ENCODE data around the gene NRDE2. TPM values are rescaled to one million over a fixed set of nuclear protein-coding genes. Genes with fewer than 3 reads are reported as not detected.

Gene NRDE2
- polyA plus RNA-seq, 4 donors: 11.2 to 20.0 (median 16.3) TPM

DNA sequence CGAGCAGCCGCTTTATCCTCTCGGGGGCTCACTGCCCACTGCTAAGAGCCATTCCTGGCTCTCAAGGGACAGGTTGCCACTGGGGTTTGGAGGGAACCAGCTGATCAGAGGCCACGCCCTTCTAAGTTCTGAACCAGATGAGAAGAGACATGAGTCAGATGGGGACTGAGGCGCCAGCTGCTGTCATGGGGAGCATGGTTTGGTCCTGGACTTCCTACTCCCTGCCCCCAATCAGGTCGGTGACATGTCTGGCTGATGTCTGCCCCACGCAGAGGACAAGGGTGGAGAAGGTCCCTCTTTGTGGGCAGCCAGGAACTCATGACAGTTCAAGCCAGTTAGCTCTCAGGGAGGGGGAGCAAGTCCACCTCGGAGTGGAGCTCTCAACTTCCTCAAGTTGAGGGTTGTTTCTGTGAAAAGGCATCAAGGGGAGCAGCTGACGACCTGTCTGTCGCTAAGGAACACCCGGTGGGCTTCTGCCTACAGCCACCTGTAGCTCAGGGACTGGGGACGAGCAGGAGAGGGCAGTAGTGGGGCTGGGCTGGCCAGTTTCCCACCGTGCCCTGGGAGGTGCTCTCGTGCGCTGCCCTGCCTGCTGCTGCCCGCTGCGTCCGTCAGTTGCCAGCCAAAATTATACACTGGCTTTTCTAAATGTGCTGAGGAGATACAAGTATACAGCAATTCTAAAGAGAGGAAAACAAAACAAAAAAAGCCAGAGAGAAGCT lies 54.9 kb downstream of the NRDE2 start:
- Histone ChIP-seq H3K27me3 (ENCODE audit: control insufficient read depth in 3 of 3, insufficient read depth in 3 of 3, low read length in 3 of 3) (no peaks in the 10 kb centered on the region), H3K27ac (ENCODE audit: low read depth in 1 of 3, low read length in 2 of 3) (no peak overlapping the region), H3K36me3 (ENCODE audit: control insufficient read depth in 3 of 3, insufficient read depth in 2 of 3, low read depth in 1 of 3, low read length in 3 of 3) (peaks cover 2 to 77% (median 24%) of the 10 kb centered on the region in 3 donors), H3K4me3 (ENCODE audit: low read depth in 1 of 3, low read length in 3 of 3) (no peak overlapping the region), H3K9me3 (ENCODE audit: control insufficient read depth in 2 of 2, insufficient read depth in 1 of 2, low read depth in 1 of 2, low read length in 1 of 2) (no peaks in the 10 kb centered on the region), H3K4me1 (ENCODE audit: control insufficient read depth in 3 of 3, insufficient read depth in 2 of 3, low read depth in 1 of 3, low read length in 2 of 3) (no peaks in the 10 kb centered on the region)
- 80 to 91% (median 89%) methylated on average over 17 to 18 of the region's 18 CpGs for WGBS, 3 donors
- DNase-seq (no peak), FAIRE-seq (no peak)

DNA sequence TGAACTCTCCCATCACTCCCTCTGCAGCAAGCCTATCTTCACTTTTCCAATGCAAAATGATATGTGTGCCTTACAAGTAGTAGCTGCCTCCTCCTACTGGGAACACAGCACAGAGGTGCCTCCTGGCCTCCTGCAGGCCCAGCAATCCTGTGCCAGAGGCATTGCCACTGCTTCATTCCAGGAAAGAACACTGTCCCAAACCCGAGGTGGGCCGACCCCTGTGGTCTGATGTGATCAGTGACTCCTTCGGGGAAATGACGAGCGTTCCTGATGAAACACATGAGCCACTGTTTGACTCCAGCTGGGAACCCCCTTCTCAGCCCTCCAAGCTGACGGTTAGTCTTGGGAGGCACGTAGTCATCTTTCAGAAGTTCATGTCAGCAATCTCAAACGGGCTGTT lies 55.9 kb downstream of the NRDE2 start:
- 83 to 91% (median 86%) methylated on average over 8 of the region's 8 CpGs for WGBS, 3 donors
- H3K4me3 ChIP-seq (ENCODE audit: low read depth in 1 of 3, low read length in 3 of 3): no peak overlapping the region
- DNase-seq (no peak), FAIRE-seq (no peak)
- no peak overlapping the region for H3K27ac ChIP-seq (ENCODE audit: low read depth in 1 of 3, low read length in 2 of 3)
- peaks cover 2 to 73% (median 25%) of the 10 kb centered on the region in 3 donors for H3K36me3 ChIP-seq (ENCODE audit: control insufficient read depth in 3 of 3, insufficient read depth in 2 of 3, low read depth in 1 of 3, low read length in 3 of 3)
- H3K4me1 ChIP-seq (ENCODE audit: control insufficient read depth in 3 of 3, insufficient read depth in 2 of 3, low read depth in 1 of 3, low read length in 2 of 3): no peaks in the 10 kb centered on the region
- H3K27me3 ChIP-seq (ENCODE audit: control insufficient read depth in 3 of 3, insufficient read depth in 3 of 3, low read length in 3 of 3): no peaks in the 10 kb centered on the region
- H3K9me3 ChIP-seq (ENCODE audit: control insufficient read depth in 2 of 2, insufficient read depth in 1 of 2, low read depth in 1 of 2, low read length in 1 of 2): no peaks in the 10 kb centered on the region

DNA sequence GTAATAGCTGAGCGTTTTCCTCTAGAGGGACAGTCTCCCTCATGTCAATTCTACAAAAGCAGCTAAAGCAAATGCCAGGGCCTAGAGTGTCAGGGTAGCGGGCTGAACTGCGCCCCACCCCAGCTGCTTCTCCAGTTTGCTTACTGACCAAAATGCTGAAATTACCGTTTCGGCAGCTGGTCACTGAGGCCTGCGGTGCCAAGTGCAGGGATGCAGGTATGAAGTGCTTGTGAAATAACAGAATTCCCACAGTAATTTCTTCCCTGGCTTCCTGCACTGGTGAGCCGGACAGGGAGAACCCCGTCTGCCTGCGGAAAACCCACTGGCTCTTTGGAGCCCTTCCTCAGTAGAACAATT lies 56.3 kb downstream of the NRDE2 start:
- H3K27me3 ChIP-seq (ENCODE audit: control insufficient read depth in 3 of 3, insufficient read depth in 3 of 3, low read length in 3 of 3): no peaks in the 10 kb centered on the region
- peaks cover 4 to 73% (median 28%) of the 10 kb centered on the region in 3 donors for H3K36me3 ChIP-seq (ENCODE audit: control insufficient read depth in 3 of 3, insufficient read depth in 2 of 3, low read depth in 1 of 3, low read length in 3 of 3)
- DNase-seq (no peak), FAIRE-seq (no peak)
- no peak overlapping the region for H3K4me3 ChIP-seq (ENCODE audit: low read depth in 1 of 3, low read length in 3 of 3)
- WGBS, 3 donors: 80 to 90% (median 89%) methylated on average over 9 of the region's 9 CpGs
- no peaks in the 10 kb centered on the region for H3K9me3 ChIP-seq (ENCODE audit: control insufficient read depth in 2 of 2, insufficient read depth in 1 of 2, low read depth in 1 of 2, low read length in 1 of 2)
- H3K4me1 ChIP-seq (ENCODE audit: control insufficient read depth in 3 of 3, insufficient read depth in 2 of 3, low read depth in 1 of 3, low read length in 2 of 3): no peaks in the 10 kb centered on the region
- peak overlapping the region in 1 of 3 donors; percentile 27 for H3K27ac ChIP-seq (ENCODE audit: low read depth in 1 of 3, low read length in 2 of 3)

DNA sequence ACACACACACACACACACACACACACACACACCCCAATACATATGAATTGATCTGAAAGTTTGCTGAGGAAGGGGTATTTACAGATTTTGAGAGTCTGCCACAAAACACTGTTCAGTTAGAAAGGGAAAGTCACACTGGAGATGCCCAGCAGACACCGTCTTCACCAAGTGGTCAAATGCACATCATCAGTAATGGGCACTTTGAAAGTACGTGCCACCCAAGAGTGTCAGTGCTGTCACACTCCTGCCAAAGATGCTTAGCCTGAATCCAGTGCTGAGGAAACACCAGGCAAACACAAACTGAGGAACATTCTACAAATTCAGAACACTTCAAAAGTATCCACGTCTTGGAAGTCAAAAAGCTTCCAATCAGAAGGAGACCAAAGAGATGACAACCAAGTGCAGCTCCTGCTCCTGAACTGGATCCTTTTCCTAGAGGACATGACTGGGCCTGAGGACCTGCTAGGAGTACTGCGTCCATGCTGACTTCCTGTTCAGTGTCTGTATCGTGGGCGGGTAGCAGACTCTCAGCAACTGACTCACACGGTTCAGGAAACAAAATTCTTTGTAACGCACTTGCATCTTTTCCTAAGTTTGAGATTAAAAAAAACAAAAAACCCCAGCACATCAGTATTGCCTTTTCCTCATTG lies 56.8 kb downstream of the NRDE2 start:
- peak overlapping the region in 1 of 3 donors; percentile 50 for H3K27ac ChIP-seq (ENCODE audit: low read depth in 1 of 3, low read length in 2 of 3)
- FAIRE-seq: no peak
- peaks cover 6 to 73% (median 32%) of the 10 kb centered on the region in 3 donors for H3K36me3 ChIP-seq (ENCODE audit: control insufficient read depth in 3 of 3, insufficient read depth in 2 of 3, low read depth in 1 of 3, low read length in 3 of 3)
- 66 to 83% (median 78%) methylated on average over 8 of the region's 8 CpGs for whole genome bisulfite sequencing, 3 donors
- no peaks in the 10 kb centered on the region for H3K4me1 ChIP-seq (ENCODE audit: control insufficient read depth in 3 of 3, insufficient read depth in 2 of 3, low read depth in 1 of 3, low read length in 2 of 3)
- no peaks in the 10 kb centered on the region for H3K27me3 ChIP-seq (ENCODE audit: control insufficient read depth in 3 of 3, insufficient read depth in 3 of 3, low read length in 3 of 3)
- no peak for DNase-seq
- no peak overlapping the region for H3K4me3 ChIP-seq (ENCODE audit: low read depth in 1 of 3, low read length in 3 of 3)
- no peaks in the 10 kb centered on the region for H3K9me3 ChIP-seq (ENCODE audit: control insufficient read depth in 2 of 2, insufficient read depth in 1 of 2, low read depth in 1 of 2, low read length in 1 of 2)

DNA sequence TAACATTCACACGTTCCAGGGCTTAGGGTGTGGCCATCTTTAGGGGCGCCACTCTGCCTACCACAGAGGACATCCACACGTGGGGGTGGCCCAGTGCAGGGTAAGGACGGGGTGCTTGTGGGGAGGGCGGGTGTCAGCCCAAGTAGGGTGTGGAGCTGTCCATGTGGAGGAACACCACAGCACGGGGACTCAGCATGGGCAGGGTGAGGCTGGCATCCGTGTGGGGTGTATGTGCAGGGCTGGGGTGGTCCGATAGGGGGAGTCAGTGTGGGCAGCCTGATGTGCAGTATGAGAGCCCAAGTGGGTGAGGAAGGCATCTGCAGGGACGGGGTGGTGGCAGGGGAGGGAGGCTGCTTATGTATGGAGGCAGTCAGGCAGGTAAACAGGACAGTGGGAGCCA lies 57.7 kb downstream of the NRDE2 start:
- 69 to 76% (median 74%) methylated on average over 9 of the region's 9 CpGs for WGBS, 3 donors
- Histone ChIP-seq H3K4me3 (ENCODE audit: low read depth in 1 of 3, low read length in 3 of 3) (no peak overlapping the region), H3K27me3 (ENCODE audit: control insufficient read depth in 3 of 3, insufficient read depth in 3 of 3, low read length in 3 of 3) (no peaks in the 10 kb centered on the region), H3K36me3 (ENCODE audit: control insufficient read depth in 3 of 3, insufficient read depth in 2 of 3, low read depth in 1 of 3, low read length in 3 of 3) (peaks cover 8 to 66% (median 30%) of the 10 kb centered on the region in 3 donors), H3K9me3 (ENCODE audit: control insufficient read depth in 2 of 2, insufficient read depth in 1 of 2, low read depth in 1 of 2, low read length in 1 of 2) (no peaks in the 10 kb centered on the region), H3K27ac (ENCODE audit: low read depth in 1 of 3, low read length in 2 of 3) (no peak overlapping the region), H3K4me1 (ENCODE audit: control insufficient read depth in 3 of 3, insufficient read depth in 2 of 3, low read depth in 1 of 3, low read length in 2 of 3) (no peaks in the 10 kb centered on the region)
- FAIRE-seq: no peak
- no peak for DNase-seq

DNA sequence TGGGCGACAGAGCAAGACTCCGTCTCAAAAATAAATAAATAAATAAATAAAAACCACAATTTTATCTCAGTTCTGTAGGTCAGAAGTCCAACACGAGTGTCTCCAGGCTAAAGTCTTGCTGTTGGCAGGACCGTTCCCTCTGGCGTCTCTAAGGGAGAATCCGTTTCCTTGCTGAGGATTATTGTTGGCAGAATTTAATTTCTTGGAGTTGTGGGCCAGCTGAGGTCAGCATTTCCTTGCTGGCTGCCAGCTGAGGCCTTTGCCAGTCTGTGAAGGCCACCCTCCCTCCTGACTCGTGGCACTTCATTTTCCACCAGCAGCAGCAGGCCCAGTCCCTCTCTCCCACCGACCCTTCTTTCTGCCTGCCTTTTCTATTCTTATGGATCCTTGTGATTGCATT lies 58.2 kb downstream of the NRDE2 start:
- Histone ChIP-seq H3K27me3 (ENCODE audit: control insufficient read depth in 3 of 3, insufficient read depth in 3 of 3, low read length in 3 of 3) (no peaks in the 10 kb centered on the region), H3K4me3 (ENCODE audit: low read depth in 1 of 3, low read length in 3 of 3) (no peak overlapping the region), H3K27ac (ENCODE audit: low read depth in 1 of 3, low read length in 2 of 3) (no peak overlapping the region), H3K4me1 (ENCODE audit: control insufficient read depth in 3 of 3, insufficient read depth in 2 of 3, low read depth in 1 of 3, low read length in 2 of 3) (no peaks in the 10 kb centered on the region), H3K9me3 (ENCODE audit: control insufficient read depth in 2 of 2, insufficient read depth in 1 of 2, low read depth in 1 of 2, low read length in 1 of 2) (no peaks in the 10 kb centered on the region), H3K36me3 (ENCODE audit: control insufficient read depth in 3 of 3, insufficient read depth in 2 of 3, low read depth in 1 of 3, low read length in 3 of 3) (peaks cover 11 to 65% (median 35%) of the 10 kb centered on the region in 3 donors)
- FAIRE-seq: no peak
- DNase-seq: no peak
- WGBS, 3 donors: 68 to 76% (median 74%) methylated on average over 8 of the region's 8 CpGs

DNA sequence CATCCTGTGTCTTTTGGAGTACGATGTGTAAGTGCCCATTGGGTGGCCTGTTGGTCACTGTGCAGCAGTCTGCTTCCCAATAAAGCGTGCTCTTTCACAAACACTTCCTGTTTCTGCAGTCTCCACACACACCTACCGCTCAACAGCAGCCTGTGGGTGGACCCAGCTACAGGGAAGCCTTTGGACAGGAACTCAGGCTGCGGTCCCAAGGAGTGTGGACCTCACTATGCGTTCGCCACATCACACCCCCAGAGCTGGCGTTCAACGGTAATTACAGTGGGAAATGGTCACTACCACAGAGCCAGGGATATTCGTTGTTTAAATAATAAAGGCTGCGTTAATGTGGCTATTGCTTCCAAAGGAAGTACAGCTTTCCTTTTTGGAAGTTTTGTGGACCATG lies 59.2 kb downstream of the NRDE2 start:
- H3K27ac ChIP-seq (ENCODE audit: low read depth in 1 of 3, low read length in 2 of 3): no peak overlapping the region
- H3K9me3 ChIP-seq (ENCODE audit: control insufficient read depth in 2 of 2, insufficient read depth in 1 of 2, low read depth in 1 of 2, low read length in 1 of 2): no peaks in the 10 kb centered on the region
- H3K4me1 ChIP-seq (ENCODE audit: control insufficient read depth in 3 of 3, insufficient read depth in 2 of 3, low read depth in 1 of 3, low read length in 2 of 3): no peaks in the 10 kb centered on the region
- WGBS, 3 donors: 79 to 92% (median 86%) methylated on average over 9 to 10 of the region's 10 CpGs
- no peaks in the 10 kb centered on the region for H3K27me3 ChIP-seq (ENCODE audit: control insufficient read depth in 3 of 3, insufficient read depth in 3 of 3, low read length in 3 of 3)
- FAIRE-seq: no peak
- peaks cover 13 to 59% (median 35%) of the 10 kb centered on the region in 3 donors for H3K36me3 ChIP-seq (ENCODE audit: control insufficient read depth in 3 of 3, insufficient read depth in 2 of 3, low read depth in 1 of 3, low read length in 3 of 3)
- no peak for DNase-seq
- no peak overlapping the region for H3K4me3 ChIP-seq (ENCODE audit: low read depth in 1 of 3, low read length in 3 of 3)

DNA sequence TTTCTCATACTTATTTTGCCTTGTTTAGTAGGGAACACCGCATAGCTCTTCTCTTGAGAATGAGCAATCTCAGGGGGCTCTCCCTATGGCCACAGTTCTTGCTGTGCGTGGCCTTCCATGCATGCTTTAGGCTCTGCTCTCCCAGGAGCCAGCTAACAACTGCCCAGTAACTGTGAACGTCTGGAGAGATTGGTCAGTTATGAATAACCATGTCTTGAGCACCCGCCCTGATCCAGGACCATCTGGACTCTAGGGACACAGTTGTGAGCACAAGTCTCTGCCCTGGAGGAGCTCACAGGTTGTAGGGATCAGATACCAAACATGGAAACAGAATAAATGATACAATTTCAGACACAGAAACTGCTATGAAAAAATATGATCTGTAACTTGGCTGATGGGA lies 63.3 kb downstream of the NRDE2 start:
- no peak for FAIRE-seq
- H3K36me3 ChIP-seq (ENCODE audit: control insufficient read depth in 3 of 3, insufficient read depth in 2 of 3, low read depth in 1 of 3, low read length in 3 of 3): peaks cover 18 to 64% (median 36%) of the 10 kb centered on the region in 3 donors
- H3K4me1 ChIP-seq (ENCODE audit: control insufficient read depth in 3 of 3, insufficient read depth in 2 of 3, low read depth in 1 of 3, low read length in 2 of 3): no peaks in the 10 kb centered on the region
- 85 to 92% (median 89%) methylated on average over 4 of the region's 4 CpGs for WGBS, 3 donors
- H3K27me3 ChIP-seq (ENCODE audit: control insufficient read depth in 3 of 3, insufficient read depth in 3 of 3, low read length in 3 of 3): no peaks in the 10 kb centered on the region
- H3K4me3 ChIP-seq (ENCODE audit: low read depth in 1 of 3, low read length in 3 of 3): no peak overlapping the region
- DNase-seq: no peak
- no peaks in the 10 kb centered on the region for H3K9me3 ChIP-seq (ENCODE audit: control insufficient read depth in 2 of 2, insufficient read depth in 1 of 2, low read depth in 1 of 2, low read length in 1 of 2)
- no peak overlapping the region for H3K27ac ChIP-seq (ENCODE audit: low read depth in 1 of 3, low read length in 2 of 3)
